ENCODE results near the gene MUSK.
"Not testable (repeated sequence)": the region's sequence is repeated elsewhere in the genome, so short reads cannot be mapped to it uniquely, and the experiment has no call there.

The MUSK gene

DNA sequence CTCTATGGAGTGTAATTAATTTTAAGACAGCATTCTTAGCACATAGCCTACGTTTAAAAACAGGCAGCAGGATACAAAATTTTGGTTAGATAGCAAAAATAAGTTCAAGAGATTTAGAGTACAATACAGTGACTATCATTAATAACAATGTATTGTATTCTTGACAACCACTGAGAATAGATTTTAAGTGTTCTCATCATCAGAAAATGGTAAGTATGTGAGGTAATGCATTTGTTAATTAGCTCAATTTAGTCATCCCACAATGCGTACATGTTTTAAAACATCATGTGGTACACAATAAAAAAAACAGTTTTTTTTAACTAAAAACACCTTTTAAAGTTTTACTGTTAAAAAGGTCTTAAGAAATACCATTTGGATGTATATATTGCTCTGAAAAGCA, 94.2 kb downstream of the MUSK start:
- no peak for DNase-seq (ENCODE audit: low read depth, low spot score)

GRCh38 chr9:110763568-110763967, 95.0 kb downstream of the MUSK start:
- DNase-seq (ENCODE audit: low read depth, low spot score) = no peak

DNA sequence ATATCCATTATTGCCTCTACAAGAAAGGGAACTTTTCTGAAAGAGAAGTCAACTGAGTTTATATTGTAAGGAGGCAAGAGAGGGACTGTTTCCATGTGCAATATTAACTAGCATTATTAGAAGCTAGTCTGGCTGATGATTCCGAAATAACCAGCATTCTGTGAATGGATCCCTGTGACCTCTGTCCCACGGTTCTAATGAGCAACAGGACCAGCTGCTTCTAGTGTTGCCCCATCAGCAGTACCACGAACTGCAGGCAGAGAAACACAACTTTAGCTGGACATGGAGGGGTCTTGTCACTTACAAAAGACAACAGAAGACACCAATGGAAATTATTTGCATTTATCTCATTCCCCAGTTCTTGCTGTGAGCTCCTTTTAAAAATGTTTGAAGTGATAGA, 95.4 kb downstream of the MUSK start:
- no peak for DNase-seq (ENCODE audit: low read depth, low spot score)

GRCh38 chr9:110765926-110766325, 97.3 kb downstream of the MUSK start:
- no peak for DNase-seq (ENCODE audit: low read depth, low spot score)

DNA sequence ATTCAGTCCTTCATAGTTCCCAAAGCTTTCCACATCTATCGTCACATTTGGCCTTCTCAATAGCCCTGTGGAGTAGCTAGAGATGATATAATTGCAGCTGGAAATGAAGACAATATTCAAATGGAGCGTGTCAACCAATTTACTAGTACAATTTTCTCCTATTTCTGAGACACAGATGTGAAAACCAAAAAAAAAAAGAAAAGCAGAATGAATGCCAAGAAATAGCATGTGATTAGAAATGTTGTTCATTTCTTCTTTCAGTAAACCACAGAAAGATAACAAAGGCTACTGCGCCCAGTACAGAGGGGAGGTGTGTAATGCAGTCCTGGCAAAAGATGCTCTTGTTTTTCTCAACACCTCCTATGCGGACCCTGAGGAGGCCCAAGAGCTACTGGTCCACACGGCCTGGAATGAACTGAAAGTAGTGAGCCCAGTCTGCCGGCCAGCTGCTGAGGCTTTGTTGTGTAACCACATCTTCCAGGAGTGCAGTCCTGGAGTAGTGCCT, 99.0 kb downstream of the MUSK start:
- no peak for DNase-seq (ENCODE audit: low read depth, low spot score)

GRCh38 chr9:110768886-110769285, 100.3 kb downstream of the MUSK start:
- DNase-seq (ENCODE audit: low read depth, low spot score) = no peak

DNA sequence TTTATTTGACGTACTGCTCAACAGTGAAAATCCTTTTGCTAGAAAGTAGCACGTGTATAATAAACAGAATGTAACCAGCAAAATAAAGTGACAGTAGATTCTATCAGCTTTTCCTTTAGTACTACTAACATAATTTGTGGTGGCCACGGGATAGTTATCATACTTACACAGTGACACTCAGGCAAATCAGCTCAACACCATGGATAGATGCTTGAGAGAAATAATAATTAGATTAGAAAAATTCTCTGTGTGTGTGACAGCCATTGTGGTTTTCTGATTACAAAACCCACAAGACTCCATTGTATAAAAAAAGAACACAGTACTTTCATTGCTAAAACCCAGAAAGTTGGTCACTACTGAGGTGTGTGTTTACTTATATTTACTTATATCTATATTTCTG, 101.1 kb downstream of the MUSK start:
- no peak for DNase-seq (ENCODE audit: low read depth, low spot score)

- no peak for DNase-seq (ENCODE audit: low read depth, low spot score)
Observed at GRCh38 chr9:110775724-110776123, 107.1 kb downstream of the MUSK start.

GRCh38 chr9:110776221-110776620, 107.6 kb downstream of the MUSK start:
- no peak for DNase-seq (ENCODE audit: low read depth, low spot score)

DNA sequence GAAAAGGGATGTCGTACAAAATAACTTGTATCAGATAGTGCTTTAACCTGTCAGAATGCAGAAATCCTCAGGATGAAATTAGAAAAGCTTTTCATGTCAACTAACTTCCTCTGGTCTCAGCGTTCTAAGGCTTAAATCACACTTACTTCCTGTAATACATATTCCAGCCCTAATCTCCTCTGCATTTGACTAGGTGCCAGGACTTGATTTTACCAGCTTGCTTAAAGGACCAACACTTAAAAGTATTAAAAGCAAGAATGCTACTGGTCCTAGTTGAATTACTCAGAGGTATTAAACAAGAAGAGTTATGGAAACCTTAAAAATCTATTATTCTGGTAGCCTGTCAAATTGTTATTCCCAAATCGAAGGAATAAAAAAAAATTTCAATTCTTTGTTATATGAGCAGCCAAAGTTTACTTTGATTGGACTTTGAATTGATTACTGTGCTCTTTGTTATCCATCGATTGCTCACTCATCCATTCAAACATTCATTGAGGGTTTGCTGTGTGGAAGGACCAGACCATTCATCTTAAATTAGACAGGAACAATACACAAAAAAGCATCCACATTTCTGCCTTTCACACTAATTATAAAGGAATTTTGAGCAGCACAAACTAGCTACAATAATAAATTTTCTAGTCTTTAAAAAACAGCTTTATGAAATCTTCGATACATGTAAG, 108.7 kb downstream of the MUSK start:
- DNase-seq (ENCODE audit: low read depth, low spot score) = no peak

GRCh38 chr9:110777876-110778215, 109.3 kb downstream of the MUSK start:
- DNase-seq (ENCODE audit: low read depth, low spot score) = no peak

DNA sequence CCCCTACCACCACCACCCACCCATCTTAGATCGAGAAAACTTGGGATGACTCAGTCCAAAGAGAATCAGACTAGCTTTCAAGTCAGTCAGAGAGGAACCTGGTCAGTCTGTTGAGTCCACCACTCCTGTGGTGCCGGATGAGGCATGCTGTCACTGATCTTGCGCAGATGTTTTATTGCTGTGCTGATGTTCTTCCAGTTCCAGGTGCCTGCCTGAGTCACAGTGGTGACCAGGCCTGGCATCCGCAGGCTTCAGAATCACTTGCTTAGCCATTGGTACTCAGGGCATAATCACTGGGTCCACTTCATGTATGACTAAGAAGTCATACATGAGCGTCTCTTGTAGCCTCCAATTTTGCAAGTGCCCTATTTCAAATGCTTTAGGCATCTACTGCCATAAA, 114.1 kb downstream of the MUSK start:
- no peak for DNase-seq (ENCODE audit: low read depth, low spot score)

- no peak for DNase-seq (ENCODE audit: low read depth, low spot score)
Observed at GRCh38 chr9:110784309-110784708, 115.7 kb downstream of the MUSK start.

DNA sequence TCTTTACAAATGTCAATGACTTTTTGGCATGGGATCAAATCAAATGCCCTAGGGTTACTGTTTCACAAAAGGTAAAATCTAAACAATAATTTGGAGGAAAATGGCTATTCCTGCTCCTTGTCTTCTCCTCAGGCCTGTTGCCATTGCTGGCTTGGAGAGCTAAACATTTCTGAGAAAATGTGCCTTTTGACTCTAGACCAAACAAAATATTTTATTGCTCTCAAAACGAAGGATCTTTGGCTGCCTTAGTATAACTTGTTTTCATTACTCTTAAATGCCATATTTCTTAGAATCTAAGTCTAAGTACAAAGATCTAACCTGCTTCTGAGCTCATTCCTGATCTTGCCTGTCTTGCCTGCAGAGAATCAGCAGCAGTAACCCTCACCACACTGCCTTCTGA, 116.6 kb downstream of the MUSK start:
- no peak for DNase-seq (ENCODE audit: low read depth, low spot score)

DNA sequence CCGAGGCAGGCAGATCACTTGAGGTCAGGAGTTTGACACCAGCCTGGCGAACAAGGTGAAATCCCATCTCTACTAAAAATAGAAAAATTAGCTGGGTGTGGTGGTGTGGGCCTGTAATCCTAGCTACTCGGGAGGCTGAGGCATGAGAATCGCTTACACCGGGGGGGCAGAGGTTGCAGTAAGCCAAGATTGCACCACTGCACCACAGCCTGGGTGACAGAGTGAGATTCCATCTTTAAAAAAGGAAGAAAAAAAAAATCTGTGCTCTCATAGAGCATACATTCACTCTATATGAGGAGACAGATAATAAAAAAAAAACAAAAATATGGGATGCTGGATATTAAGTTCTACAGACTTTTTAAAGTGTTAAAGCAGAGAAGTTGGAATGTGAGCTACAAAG, 119.8 kb downstream of the MUSK start:
- not testable (repeated sequence) for DNase-seq (ENCODE audit: low read depth, low spot score)

DNA sequence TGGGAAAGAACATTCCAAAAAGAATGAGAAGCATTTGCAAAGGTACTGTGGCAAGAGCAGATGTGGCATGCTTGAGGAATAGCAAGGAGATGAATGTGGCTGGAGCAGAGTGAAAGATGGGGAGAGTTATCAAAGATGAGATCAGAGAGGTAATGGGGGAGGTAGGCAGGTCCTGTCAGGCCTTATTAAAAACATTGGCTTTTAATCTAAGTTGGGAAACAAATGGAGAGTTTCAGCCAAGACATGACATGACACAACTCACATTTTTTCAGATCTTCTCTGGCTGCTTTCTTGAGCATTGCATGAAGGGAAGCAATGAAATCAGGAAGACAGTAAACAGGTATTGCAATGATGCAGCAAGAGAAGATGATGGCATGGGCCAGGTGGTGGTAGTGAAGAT, 120.3 kb downstream of the MUSK start:
- DNase-seq (ENCODE audit: low read depth, low spot score) = no peak

DNA sequence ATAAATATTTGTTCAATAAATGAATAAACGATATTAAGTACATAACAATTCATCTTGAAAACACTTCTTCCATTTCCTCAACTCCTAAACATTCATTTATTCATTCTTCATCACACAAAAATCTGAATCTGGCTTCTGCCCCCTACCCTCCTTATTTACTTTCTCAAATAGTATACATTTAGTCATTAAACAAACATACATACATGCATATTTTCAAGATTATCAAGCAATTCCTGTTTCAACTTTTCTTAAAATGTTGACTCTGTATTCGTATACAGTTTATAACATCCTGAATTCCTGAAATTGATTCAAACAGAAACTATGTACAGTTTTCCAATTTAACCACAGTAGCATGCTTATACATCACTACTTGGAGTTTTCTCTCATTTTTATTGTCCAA, 129.0 kb downstream of the MUSK start:
- DNase-seq (ENCODE audit: low read depth, low spot score) = no peak

GRCh38 chr9:110799396-110799795, 130.8 kb downstream of the MUSK start:
- no peak for DNase-seq (ENCODE audit: low read depth, low spot score)

- DNase-seq (ENCODE audit: low read depth, low spot score) = no peak
Observed at GRCh38 chr9:110801426-110801825, 132.8 kb downstream of the MUSK start.

GRCh38 chr9:110802416-110803035, 133.9 kb downstream of the MUSK start:
- no peak for DNase-seq (ENCODE audit: low read depth, low spot score)

- DNase-seq (ENCODE audit: low read depth, low spot score) = no peak
Observed at GRCh38 chr9:110807956-110808598, 139.5 kb downstream of the MUSK start.

DNA sequence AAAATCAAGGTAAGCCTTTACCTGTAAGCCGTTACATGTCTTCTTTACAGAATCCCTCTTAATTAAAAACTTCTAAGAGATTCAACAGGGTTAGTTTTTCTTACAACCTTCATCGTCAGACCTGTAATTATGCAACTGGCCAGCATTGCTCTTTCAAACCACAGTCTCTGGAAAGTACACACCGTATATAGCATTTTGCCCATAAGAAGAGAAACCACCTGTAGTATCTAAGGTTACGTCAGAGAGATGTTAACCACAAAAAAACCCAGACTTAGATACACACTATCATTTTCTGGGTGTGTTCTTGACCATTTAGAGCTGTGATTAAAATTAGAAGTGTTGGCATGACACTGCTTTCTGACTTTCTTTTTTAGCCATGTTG, 140.0 kb downstream of the MUSK start:
- DNase-seq (ENCODE audit: low read depth, low spot score) = no peak

DNA sequence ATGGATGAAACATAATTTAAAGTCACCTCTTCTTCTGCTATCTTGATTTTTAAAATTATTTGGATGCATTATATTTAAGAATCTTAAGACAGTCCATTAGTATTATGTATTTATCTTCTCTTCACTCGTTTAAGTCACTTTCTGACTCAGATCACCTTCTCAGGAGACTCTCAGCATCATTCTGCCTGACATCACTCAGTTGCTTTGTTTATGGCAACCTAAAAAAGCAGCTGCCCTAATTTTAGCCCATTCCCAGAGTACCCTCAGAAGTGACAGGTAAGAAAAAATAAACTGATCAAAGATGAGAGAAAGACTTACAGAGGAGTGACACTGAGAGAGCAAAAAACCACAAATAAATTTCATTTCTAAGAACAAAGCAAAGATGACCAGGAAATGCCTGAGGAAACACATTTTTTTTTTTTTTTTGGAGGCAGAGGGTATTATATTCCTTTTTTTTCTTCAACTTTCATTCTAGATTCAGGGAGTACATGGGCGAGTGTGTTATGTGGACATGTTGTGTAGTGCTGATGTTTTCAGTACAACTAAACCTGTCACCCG, 140.5 kb downstream of the MUSK start:
- DNase-seq (ENCODE audit: low read depth, low spot score) = no peak

All from iPS DF 19.7 (cell line).